ENCODE measurements around the gene ZNF669. TPM values are rescaled to one million over a fixed set of nuclear protein-coding genes. Genes with fewer than 3 reads are reported as not detected.

ZNF669 gene
- total RNA-seq: 7.5 and 11.7 TPM in 2 replicates

GRCh38 chr1:247103859-247104591, at the start of gene ZNF669:
ZNF669 (minus strand) TSS chr1:247104356; CDS start chr1:247104199, 157 bp downstream.

GRCh38 chr1:247078258-247079140, 25.7 kb downstream of the ZNF669 start, which contains the start of gene ZNF670:
ZNF670 (minus strand) TSS chr1:247078811; CDS start chr1:247078596, 215 bp downstream.

Other genes with a start within 250 kb of the ZNF669 start
- 13.4 and 14.9 TPM in 2 replicates for gene AHCTF1, start 172.4 kb downstream of the ZNF669 start, total RNA-seq
- 1.1 and 1.3 TPM in 2 replicates for gene ZNF695, start 96.3 kb downstream of the ZNF669 start, total RNA-seq
- 1.1 and 2.0 TPM in 2 replicates for gene ZNF670, start 25.5 kb downstream of the ZNF669 start, total RNA-seq
- gene ZNF124, start 67.7 kb upstream of the ZNF669 start, total RNA-seq: 24.7 and 35.1 TPM in 2 replicates
- not detected in 2 replicates for gene VN1R5, start 151.7 kb upstream of the ZNF669 start, total RNA-seq
- 9.1 and 12.0 TPM in 2 replicates for gene ZNF496, start 227.5 kb upstream of the ZNF669 start, total RNA-seq